Esophagus squamous epithelium (tissue), 4 donors: ENCODE data around the gene MAGIX.

ENCODE experiments used
- POLR2A ChIP-seq, 4 donors: fragments of 450-650 bp; IDR thresholded peaks; one replicate each; pipeline ENCODE4 v1.6.1; 2017; ENCODE audit warnings: antibody characterized with exemption in 4 of 4, mild to moderate bottlenecking in 4 of 4, moderate library complexity in 3 of 4
- TF ChIP-seq, protein P1 (sequence below), 6 experiments: fragments of 450-650 bp in 4 of 6; fragments of 200-600 bp in 2 of 6; sonication (generic) in 2 of 6; IDR thresholded peaks; one replicate each; pipeline ENCODE4 v1.5.1; 2016 to 2019; ENCODE audit warnings: antibody characterized with exemption in 6 of 6, mild to moderate bottlenecking in 4 of 6, moderate library complexity in 4 of 6

DNA sequence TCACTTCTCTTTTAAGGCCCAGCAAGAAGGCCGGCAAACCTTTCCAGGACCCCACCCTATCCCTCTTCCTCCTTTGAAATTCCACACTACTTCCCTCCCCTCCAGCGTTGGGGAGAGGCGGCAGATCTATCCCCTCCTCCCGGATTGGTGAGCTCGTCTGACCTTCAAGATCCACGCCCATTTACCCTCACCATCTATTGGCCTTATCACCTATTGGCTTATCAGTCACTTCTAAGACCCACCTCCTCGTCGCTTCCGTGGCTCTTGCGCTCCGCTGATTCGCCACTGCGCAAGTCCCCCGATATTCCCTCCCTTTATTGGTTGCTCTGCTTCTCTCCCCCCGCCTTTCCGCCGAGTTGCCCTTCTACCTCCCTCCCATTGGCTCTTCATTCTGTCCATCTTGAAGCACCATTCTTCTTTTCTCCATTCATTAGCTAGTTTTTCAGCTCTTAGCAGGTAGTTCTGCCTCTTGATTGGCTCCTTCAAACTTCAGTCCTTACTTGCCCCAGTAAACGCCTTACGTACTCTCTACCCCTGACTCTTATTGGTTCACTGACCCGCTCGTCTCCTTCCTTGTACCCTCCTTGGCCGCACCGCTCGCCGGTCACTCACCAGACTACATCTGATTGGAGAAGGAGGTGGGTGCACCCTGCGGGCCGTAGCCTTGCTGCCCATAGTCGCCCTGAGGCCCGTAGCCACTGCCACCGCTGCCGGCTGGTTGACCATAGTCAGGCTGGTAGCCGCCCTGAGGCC is 28.4 kb downstream of the MAGIX start:
- TF ChIP-seq POLR2A (IDR thresholded peaks at IDR 0.05): peak in 3 of 4 donors; percentile 16 to 78 (median 72)
- TF ChIP-seq, protein P1, sequence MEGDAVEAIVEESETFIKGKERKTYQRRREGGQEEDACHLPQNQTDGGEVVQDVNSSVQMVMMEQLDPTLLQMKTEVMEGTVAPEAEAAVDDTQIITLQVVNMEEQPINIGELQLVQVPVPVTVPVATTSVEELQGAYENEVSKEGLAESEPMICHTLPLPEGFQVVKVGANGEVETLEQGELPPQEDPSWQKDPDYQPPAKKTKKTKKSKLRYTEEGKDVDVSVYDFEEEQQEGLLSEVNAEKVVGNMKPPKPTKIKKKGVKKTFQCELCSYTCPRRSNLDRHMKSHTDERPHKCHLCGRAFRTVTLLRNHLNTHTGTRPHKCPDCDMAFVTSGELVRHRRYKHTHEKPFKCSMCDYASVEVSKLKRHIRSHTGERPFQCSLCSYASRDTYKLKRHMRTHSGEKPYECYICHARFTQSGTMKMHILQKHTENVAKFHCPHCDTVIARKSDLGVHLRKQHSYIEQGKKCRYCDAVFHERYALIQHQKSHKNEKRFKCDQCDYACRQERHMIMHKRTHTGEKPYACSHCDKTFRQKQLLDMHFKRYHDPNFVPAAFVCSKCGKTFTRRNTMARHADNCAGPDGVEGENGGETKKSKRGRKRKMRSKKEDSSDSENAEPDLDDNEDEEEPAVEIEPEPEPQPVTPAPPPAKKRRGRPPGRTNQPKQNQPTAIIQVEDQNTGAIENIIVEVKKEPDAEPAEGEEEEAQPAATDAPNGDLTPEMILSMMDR (IDR thresholded peaks at IDR 0.05): no peak
